Adrenal gland (tissue), 12 donors: ENCODE data around the gene CBFA2T3. TPM values are rescaled to one million over a fixed set of nuclear protein-coding genes. Genes with fewer than 3 reads are reported as not detected.

Experiments used
- DNase-seq, 7 donors: peaks; one replicate each; pipeline ENCODE4 v3.0.0-alpha.2; 2019 to 2020
- H3K27ac ChIP-seq, 5 donors: fragments of 200-600 bp; sonication (generic) in 4 of 5; 1 replicate in 3 of 5; 2 replicates in 2 of 5; pipeline versions ENCODE4 v1.5.1 to v1.8.0; 2016 to 2020; ENCODE audit warnings: mild to moderate bottlenecking in 1 of 5
- H3K27me3 ChIP-seq: fragments of 200-600 bp; 2 replicates; pipeline ENCODE4 v1.8.0; 2021
- H3K36me3 ChIP-seq, 2 donors: fragments of 200-600 bp; replicated peaks in 1 of 2; 1 replicate in 1 of 2; 2 replicates in 1 of 2; pipeline versions ENCODE4 v1.5.1 to v1.8.0; 2018 to 2022
- H3K4me1 ChIP-seq, 2 donors: fragments of 200-600 bp; replicated peaks in 1 of 2; 1 replicate in 1 of 2; 2 replicates in 1 of 2; pipeline versions ENCODE4 v1.5.1 to v1.8.0; 2018 to 2021
- H3K4me3 ChIP-seq, 4 donors: fragments of 200-600 bp; sonication (generic) in 3 of 4; one replicate each; pipeline ENCODE4 v1.5.1; 2016 to 2018
- H3K9me3 ChIP-seq, 3 donors: fragments of 200-600 bp; sonication (generic) in 1 of 3; replicated peaks in 1 of 3; 1 replicate in 2 of 3; 2 replicates in 1 of 3; pipeline versions ENCODE4 v1.5.1 to v1.8.0; 2016 to 2021
- CTCF ChIP-seq, 6 experiments: fragments of 450-650 bp in 4 of 6; fragments of 200-600 bp in 2 of 6; sonication (generic) in 1 of 6; IDR thresholded peaks; 1 replicate in 5 of 6; 2 replicates in 1 of 6; pipeline versions ENCODE4 v1.5.1 to v1.8.0; 2016 to 2021; ENCODE audit warnings: antibody characterized with exemption in 6 of 6, mild to moderate bottlenecking in 2 of 6, moderate library complexity in 1 of 6
- POLR2A ChIP-seq, 2 donors: fragments of 450-650 bp; IDR thresholded peaks; one replicate each; pipeline ENCODE4 v1.6.1; 2017; ENCODE audit warnings: antibody characterized with exemption in 2 of 2, mild to moderate bottlenecking in 2 of 2, moderate library complexity in 1 of 2
- WGBS, 4 donors: extraction: QIAGEN DNeasy Blood & Tissue Kit in 2 of 4; methylation state at CpG; one replicate each; pipeline versions ENCODE4 v1.1.5 to v1.1.7; 2013 to 2017; 5-methylcytosine and 5-hydroxymethylcytosine counted together
- intact Hi-C, 2 donors: fragments of 100-400 bp; cut with DNase I; formaldehyde crosslinking; loops; one replicate each; pipeline versions ENCODE4 v1.14.1 to v1.15.0; 2022 to 2023
- polyA plus RNA-seq, 3 donors: library from polyadenylated mRNA; stranded (reverse); fragments of 200-250 nt in 2 of 3; fragments of 350-450 nt in 1 of 3; fragmentation: Illumina TruSeq in 1 of 3; extraction: RNeasy Lipid Tissue Mini Kit (QIAGEN cat#74804) in 1 of 3; gene quantifications; one replicate each; pipeline ENCODE4 v1.2.3, GENCODE V29; 2013 to 2014
- total RNA-seq, 9 donors: library from RNA; depleted of rRNA in 4 of 9; stranded (reverse); fragments of >200 nt in 4 of 9; fragments of 120-200 nt in 1 of 9; fragmentation: NEBNext Ultra II Directional in 1 of 9; extraction: Animal tissue kit (Norgen Biotek cat#: 25700) in 1 of 9; gene quantifications; one replicate each; pipeline versions ENCODE4 v1.1.0 to v1.2.4, GENCODE V29; 2013 to 2023
- donor health status: healthy with polysubstance abuse.
- donor health status: Bipolar disorder and iron deficiency.
- donor health status: DM: yes; HTN: yes; CAD: no.
- donor health status: DM: no; HTN: no; CAD: no.
- donor health status: DM: no; HTN: no; CAD: no.
- donor health status: DM: yes; HTN: yes; CAD: no.

Gene CBFA2T3
- total and polyA plus RNA-seq, 12 donors, result 0.30 to 16.9 (median 2.2) TPM

DNA sequence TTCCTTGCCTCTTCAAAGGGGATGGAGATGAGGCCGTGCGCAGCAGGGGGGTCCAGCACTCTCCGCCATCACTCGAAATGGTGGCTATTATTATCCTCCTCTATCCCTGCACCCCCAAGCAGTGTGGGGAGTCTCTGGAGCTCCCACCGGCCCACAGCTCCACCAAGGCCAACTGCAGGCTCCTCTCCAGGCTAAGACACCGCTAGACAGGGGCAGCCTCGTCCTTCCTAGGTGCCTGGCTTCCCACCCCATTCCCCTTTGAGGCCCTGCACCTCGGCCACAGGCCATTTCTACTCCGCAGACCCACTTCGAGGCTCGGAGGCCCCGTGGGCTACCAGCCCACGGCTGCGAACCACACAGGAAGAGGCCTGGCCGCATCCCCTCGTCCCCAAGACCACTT lies 71.0 kb downstream of the CBFA2T3 start:
- TF ChIP-seq POLR2A (IDR thresholded peaks at IDR 0.05) (no peak), CTCF (IDR thresholded peaks at IDR 0.05) (no peak)
- Histone ChIP-seq H3K27ac (no peak overlapping the region), H3K4me3 (no peak overlapping the region), H3K36me3 (no peaks in the 10 kb centered on the region), H3K4me1 (peaks cover 3 to 11% of the 10 kb centered on the region in 2 donors), H3K27me3 (no peaks in the 10 kb centered on the region), H3K9me3 (no peaks in the 10 kb centered on the region)
- no peak for DNase-seq
- intact Hi-C loops, result no loop called here
- 72 to 85% (median 81%) methylated on average over 6 to 16 of the region's 16 CpGs for WGBS, 4 donors

DNA sequence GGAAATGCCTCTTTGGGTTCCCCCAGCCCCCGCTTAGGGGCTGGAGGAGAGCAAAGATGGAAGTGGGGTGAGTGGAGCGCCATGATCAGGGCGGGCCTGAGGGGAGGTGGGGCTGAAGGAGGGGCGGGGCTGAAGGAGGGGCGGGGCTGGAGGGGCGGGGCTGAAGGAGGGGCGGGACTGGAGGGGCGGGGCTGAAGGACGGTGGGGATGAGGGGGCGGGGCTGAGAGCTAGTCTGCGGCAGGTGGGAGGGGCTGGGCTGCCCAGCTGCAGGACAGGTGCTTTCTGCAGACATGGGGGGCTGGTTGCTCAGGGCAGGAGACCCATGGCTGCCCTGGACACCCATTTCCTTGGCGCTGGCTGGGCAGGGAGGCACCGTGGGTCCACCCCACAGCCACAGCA lies 71.4 kb downstream of the CBFA2T3 start:
- TF ChIP-seq POLR2A (IDR thresholded peaks at IDR 0.05), result no peak
- no peak for TF ChIP-seq CTCF (IDR thresholded peaks at IDR 0.05)
- no peaks in the 10 kb centered on the region for H3K27me3 ChIP-seq
- H3K27ac ChIP-seq, result peak overlapping the region in 3 of 5 donors; percentile 21 to 83 (median 64)
- DNase-seq, result peak in 5 of 7 donors; percentile 45 to 69 (median 58)
- H3K36me3 ChIP-seq, result no peaks in the 10 kb centered on the region
- H3K4me1 ChIP-seq, result peaks cover 0 to 11% of the 10 kb centered on the region in 2 donors
- 35 to 71% (median 54%) methylated on average over 1 to 13 of the region's 13 CpGs for WGBS, 4 donors
- intact Hi-C loops, result no loop called here
- H3K4me3 ChIP-seq, result peak overlapping the region in 1 of 4 donors; percentile 52
- no peaks in the 10 kb centered on the region for H3K9me3 ChIP-seq

GRCh38 chr16:88904676-88905365 lies 72.2 kb downstream of the CBFA2T3 start:
- H3K4me1 ChIP-seq, result peaks cover 0 to 11% of the 10 kb centered on the region in 2 donors
- no peaks in the 10 kb centered on the region for H3K9me3 ChIP-seq
- peak overlapping the region in 4 of 5 donors; percentile 16 to 83 (median 42) for H3K27ac ChIP-seq
- H3K4me3 ChIP-seq, result peak overlapping the region in 1 of 4 donors; percentile 52
- no peaks in the 10 kb centered on the region for H3K36me3 ChIP-seq
- WGBS, 4 donors, result 61 to 68% (median 67%) methylated on average over 16 to 21 of the region's 21 CpGs
- DNase-seq, result peak; percentile 69 to 87 (median 82)
- no peaks in the 10 kb centered on the region for H3K27me3 ChIP-seq
- TF ChIP-seq POLR2A (IDR thresholded peaks at IDR 0.05) (peak in 1 of 2 donors; percentile 34), CTCF (IDR thresholded peaks at IDR 0.05) (no peak)
- intact Hi-C loops, result no loop called here

DNA sequence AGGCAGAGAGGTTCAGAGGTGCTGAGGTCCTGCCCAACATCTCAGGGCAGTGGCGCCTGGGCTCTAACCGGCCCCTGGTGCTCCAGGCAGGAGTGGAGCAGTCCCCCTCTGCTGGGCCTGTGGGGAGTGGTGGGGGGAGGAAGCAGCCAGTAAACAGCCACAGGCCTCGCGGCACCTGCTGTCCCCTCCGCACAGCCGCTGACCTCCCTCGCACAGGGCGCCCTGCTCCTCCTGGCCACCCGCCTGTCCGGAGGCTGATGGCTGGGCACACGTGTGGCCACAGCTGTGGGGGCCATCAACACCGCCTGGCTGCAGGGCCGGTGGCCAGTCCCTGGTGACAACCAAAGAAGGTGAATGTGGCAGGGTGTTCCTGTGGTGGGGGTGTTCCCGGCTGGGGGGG lies 73.7 kb downstream of the CBFA2T3 start:
- Histone ChIP-seq H3K4me1 (peaks cover 0 to 11% of the 10 kb centered on the region in 2 donors), H3K9me3 (no peaks in the 10 kb centered on the region), H3K27me3 (no peaks in the 10 kb centered on the region), H3K27ac (no peak overlapping the region), H3K4me3 (no peak overlapping the region), H3K36me3 (no peaks in the 10 kb centered on the region)
- 76 to 96% (median 89%) methylated on average over 4 to 14 of the region's 14 CpGs for WGBS, 4 donors
- intact Hi-C loops, result no loop called here
- no peak for TF ChIP-seq CTCF (IDR thresholded peaks at IDR 0.05)
- TF ChIP-seq POLR2A (IDR thresholded peaks at IDR 0.05), result no peak
- DNase-seq, result no peak
